SK-N-SH treated with all-trans-retinoic acid at 6 μM for 48 hours (cell line): ENCODE measurements around the gene MLH1.

Experiments used
- ATAC-seq: fragments of 200-7000 bp; cut with Tn5 transposase; 3 replicates; pipeline ENCODE4 v1.9.1; 2020; ENCODE audit warnings: mild to moderate bottlenecking, moderate library complexity
- ARNTL ChIP-seq: fragments of 450-650 bp; formaldehyde crosslinking; IDR thresholded peaks from 2 replicates; pipeline ENCODE4 v1.5.0; 2020; ENCODE audit warnings: low read depth, mild to moderate bottlenecking, moderate library complexity, borderline replicate concordance
- BACH2 ChIP-seq: fragments of 250-450 bp; sonication (Bioruptor Pico); IDR thresholded peaks from 2 replicates; pipeline ENCODE4 v1.9.0; 2021; ENCODE audit warnings: mild to moderate bottlenecking, borderline replicate concordance
- CREB5 ChIP-seq: fragments of 250-450 bp; sonication (Bioruptor Pico); IDR thresholded peaks from 2 replicates; pipeline ENCODE4 v1.5.1; 2020; ENCODE audit warnings: low read depth, mild to moderate bottlenecking, moderate library complexity
- CSDC2 ChIP-seq: fragments of 250-450 bp; sonication (Bioruptor Pico); IDR thresholded peaks from 2 replicates; pipeline ENCODE4 v1.5.0; 2020; ENCODE audit warnings: mild to moderate bottlenecking, moderate library complexity
- GLIS3 ChIP-seq: fragments of 250-450 bp; sonication (Bioruptor Pico); IDR thresholded peaks from 2 replicates; pipeline ENCODE4 v1.5.0; 2020; ENCODE audit warnings: mild to moderate bottlenecking, moderate library complexity
- ISL1 ChIP-seq: fragments of 250-450 bp; sonication (Bioruptor Pico); IDR thresholded peaks from 2 replicates; pipeline ENCODE4 v2.1.2; 2022; ENCODE audit warnings: mild to moderate bottlenecking, moderate library complexity
- OSR1 ChIP-seq: fragments of 250-450 bp; sonication (Bioruptor Pico); IDR thresholded peaks from 2 replicates; pipeline ENCODE4 v1.8.0; 2022; ENCODE audit warnings: moderate library complexity, mild to moderate bottlenecking, inconsistent platforms
- PPARA ChIP-seq: fragments of 250-450 bp; sonication (Bioruptor Pico); IDR thresholded peaks from 2 replicates; pipeline ENCODE4 v1.5.0; 2020; ENCODE audit warnings: mild to moderate bottlenecking, borderline replicate concordance
- RARB ChIP-seq: fragments of 250-450 bp; sonication (Bioruptor Pico); IDR thresholded peaks from 2 replicates; pipeline ENCODE4 v1.8.0; 2021; ENCODE audit warnings: mild to moderate bottlenecking, moderate library complexity
- SNAI2 ChIP-seq: fragments of 250-450 bp; sonication (Bioruptor Pico); IDR thresholded peaks from 2 replicates; pipeline ENCODE4 v1.5.0; 2020; ENCODE audit warnings: mild to moderate bottlenecking, moderate library complexity
- TCF4 ChIP-seq: fragments of 250-450 bp; sonication (Bioruptor Pico); IDR thresholded peaks from 2 replicates; pipeline ENCODE4 v1.8.0; 2021; ENCODE audit warnings: mild to moderate bottlenecking, moderate library complexity, borderline replicate concordance
- TOX ChIP-seq: fragments of 250-450 bp; sonication (Bioruptor Pico); IDR thresholded peaks from 2 replicates; pipeline ENCODE4 v1.8.0; 2021; ENCODE audit warnings: mild to moderate bottlenecking, moderate library complexity, borderline replicate concordance
- TSHZ2 ChIP-seq: fragments of 250-450 bp; sonication (Bioruptor Pico); IDR thresholded peaks from 2 replicates; pipeline ENCODE4 v1.5.0; 2020; ENCODE audit warnings: mild to moderate bottlenecking, moderate library complexity
- ZC3H10 ChIP-seq: fragments of 250-450 bp; sonication (Bioruptor Pico); IDR thresholded peaks from 2 replicates; pipeline ENCODE4 v1.5.1; 2021; ENCODE audit warnings: mild to moderate bottlenecking, moderate library complexity
- ZFP3 ChIP-seq: fragments of 250-450 bp; sonication (Bioruptor Pico); IDR thresholded peaks from 2 replicates; pipeline ENCODE4 v1.5.0; 2020; ENCODE audit warnings: mild to moderate bottlenecking, moderate library complexity
- ZFP30 ChIP-seq: fragments of 450-650 bp; formaldehyde crosslinking; IDR thresholded peaks from 2 replicates; pipeline ENCODE4 v1.5.0; 2022; ENCODE audit warnings: mild to moderate bottlenecking, moderate library complexity
- ZNF565 ChIP-seq: fragments of 450-650 bp; formaldehyde crosslinking; conservative IDR thresholded peaks from 2 replicates; pipeline ENCODE4 v1.5.0; 2020; ENCODE audit warnings: low read depth, mild to moderate bottlenecking, moderate library complexity
- ZNF70 ChIP-seq: fragments of 450-650 bp; formaldehyde crosslinking; IDR thresholded peaks from 2 replicates; pipeline ENCODE4 v1.5.0; 2020; ENCODE audit warnings: mild to moderate bottlenecking, moderate library complexity
- ZNF8 ChIP-seq: fragments of 450-650 bp; formaldehyde crosslinking; IDR thresholded peaks from 2 replicates; pipeline ENCODE4 v1.5.0; 2020; ENCODE audit warnings: mild to moderate bottlenecking, moderate library complexity
- TF ChIP-seq, protein P1 (sequence below): fragments of 250-450 bp; sonication (Bioruptor Pico); IDR thresholded peaks from 2 replicates; pipeline ENCODE4 v1.8.0; 2020; ENCODE audit warnings: mild to moderate bottlenecking, moderate library complexity, borderline replicate concordance
- TF ChIP-seq, protein P2 (sequence below): fragments of 250-450 bp; sonication (Bioruptor Pico); IDR thresholded peaks from 2 replicates; pipeline ENCODE4 v1.5.1; 2021; ENCODE audit warnings: mild to moderate bottlenecking, moderate library complexity

The MLH1 gene

GRCh38 chr3:36991147-36991546 lies 2.2 kb upstream of the MLH1 start (continued):
- no peak for TF ChIP-seq PPARA (CRISPR knock-in tag)
- no peak for TF ChIP-seq ARNTL (CRISPR knock-in tag)
- TF ChIP-seq OSR1 (CRISPR knock-in tag) = no peak
- TF ChIP-seq ZNF565 (CRISPR knock-in tag) = no peak
- TF ChIP-seq ZFP3 (CRISPR knock-in tag) = no peak
- TF ChIP-seq CSDC2 (CRISPR knock-in tag) = no peak
- TF ChIP-seq BACH2 (CRISPR knock-in tag) = no peak
- TF ChIP-seq GLIS3 (CRISPR knock-in tag) = no peak

DNA sequence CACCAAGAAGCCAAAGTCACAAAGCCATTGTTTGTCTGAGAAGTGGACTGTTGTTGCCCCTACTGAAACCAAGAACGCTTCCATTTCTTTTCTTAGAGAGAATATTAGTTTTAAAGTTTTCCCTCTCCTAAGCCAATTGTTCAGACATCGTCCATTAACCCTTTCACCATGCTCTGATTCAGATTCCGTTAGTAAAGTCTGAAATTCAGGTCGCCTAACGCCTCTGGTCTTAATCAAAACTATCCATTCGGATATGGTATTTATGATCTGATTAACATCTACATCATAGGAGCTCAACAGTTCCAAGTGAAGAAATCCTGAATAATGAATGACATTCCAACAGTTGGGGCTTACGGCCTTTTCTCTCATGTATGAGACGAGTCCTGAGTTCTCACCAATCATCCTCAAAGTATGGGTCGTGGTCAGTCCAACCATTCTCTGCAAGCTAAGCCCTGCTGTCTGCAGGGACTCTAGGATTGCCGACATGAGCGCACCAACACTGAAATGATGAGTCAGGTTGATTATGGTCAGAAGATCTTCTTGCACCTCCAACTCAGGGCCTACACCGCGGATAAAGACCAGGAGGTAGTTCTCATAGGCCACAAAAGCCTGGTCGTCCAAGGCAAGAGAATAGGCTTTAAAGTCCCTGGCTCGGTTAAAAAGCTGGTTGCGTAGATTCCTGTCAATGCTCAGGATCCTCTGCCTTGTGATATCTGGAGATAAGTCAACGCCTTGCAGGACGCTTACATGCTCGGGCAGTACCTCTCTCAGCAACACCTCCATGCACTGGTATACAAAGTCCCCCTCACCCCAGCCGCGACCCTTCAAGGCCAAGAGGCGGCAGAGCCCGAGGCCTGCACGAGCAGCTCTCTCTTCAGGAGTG lies 1.2 kb upstream of the MLH1 start:
- ATAC-seq = peak; percentile 2; the same call in 2 of the 3 replicates
- no peak for TF ChIP-seq BACH2 (CRISPR knock-in tag)
- no peak for TF ChIP-seq GLIS3 (CRISPR knock-in tag)
- TF ChIP-seq ZNF8 (CRISPR knock-in tag) = no peak
- TF ChIP-seq ISL1 = no peak
- TF ChIP-seq TSHZ2 (CRISPR knock-in tag) = no peak
- TF ChIP-seq ZC3H10 = no peak
- TF ChIP-seq PPARA (CRISPR knock-in tag) = no peak
- TF ChIP-seq CREB5 (CRISPR knock-in tag) = no peak
- TF ChIP-seq, protein P1, sequence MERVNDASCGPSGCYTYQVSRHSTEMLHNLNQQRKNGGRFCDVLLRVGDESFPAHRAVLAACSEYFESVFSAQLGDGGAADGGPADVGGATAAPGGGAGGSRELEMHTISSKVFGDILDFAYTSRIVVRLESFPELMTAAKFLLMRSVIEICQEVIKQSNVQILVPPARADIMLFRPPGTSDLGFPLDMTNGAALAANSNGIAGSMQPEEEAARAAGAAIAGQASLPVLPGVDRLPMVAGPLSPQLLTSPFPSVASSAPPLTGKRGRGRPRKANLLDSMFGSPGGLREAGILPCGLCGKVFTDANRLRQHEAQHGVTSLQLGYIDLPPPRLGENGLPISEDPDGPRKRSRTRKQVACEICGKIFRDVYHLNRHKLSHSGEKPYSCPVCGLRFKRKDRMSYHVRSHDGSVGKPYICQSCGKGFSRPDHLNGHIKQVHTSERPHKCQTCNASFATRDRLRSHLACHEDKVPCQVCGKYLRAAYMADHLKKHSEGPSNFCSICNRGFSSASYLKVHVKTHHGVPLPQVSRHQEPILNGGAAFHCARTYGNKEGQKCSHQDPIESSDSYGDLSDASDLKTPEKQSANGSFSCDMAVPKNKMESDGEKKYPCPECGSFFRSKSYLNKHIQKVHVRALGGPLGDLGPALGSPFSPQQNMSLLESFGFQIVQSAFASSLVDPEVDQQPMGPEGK = no peak
- TF ChIP-seq, protein P2, sequence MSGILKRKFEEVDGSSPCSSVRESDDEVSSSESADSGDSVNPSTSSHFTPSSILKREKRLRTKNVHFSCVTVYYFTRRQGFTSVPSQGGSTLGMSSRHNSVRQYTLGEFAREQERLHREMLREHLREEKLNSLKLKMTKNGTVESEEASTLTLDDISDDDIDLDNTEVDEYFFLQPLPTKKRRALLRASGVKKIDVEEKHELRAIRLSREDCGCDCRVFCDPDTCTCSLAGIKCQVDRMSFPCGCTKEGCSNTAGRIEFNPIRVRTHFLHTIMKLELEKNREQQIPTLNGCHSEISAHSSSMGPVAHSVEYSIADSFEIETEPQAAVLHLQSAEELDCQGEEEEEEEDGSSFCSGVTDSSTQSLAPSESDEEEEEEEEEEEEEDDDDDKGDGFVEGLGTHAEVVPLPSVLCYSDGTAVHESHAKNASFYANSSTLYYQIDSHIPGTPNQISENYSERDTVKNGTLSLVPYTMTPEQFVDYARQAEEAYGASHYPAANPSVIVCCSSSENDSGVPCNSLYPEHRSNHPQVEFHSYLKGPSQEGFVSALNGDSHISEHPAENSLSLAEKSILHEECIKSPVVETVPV (CRISPR knock-in tag) = no peak
- TF ChIP-seq RARB (CRISPR knock-in tag) = no peak
- TF ChIP-seq ZFP30 = no peak
- no peak for TF ChIP-seq TCF4 (CRISPR knock-in tag)
- TF ChIP-seq SNAI2 (CRISPR knock-in tag) = no peak

DNA sequence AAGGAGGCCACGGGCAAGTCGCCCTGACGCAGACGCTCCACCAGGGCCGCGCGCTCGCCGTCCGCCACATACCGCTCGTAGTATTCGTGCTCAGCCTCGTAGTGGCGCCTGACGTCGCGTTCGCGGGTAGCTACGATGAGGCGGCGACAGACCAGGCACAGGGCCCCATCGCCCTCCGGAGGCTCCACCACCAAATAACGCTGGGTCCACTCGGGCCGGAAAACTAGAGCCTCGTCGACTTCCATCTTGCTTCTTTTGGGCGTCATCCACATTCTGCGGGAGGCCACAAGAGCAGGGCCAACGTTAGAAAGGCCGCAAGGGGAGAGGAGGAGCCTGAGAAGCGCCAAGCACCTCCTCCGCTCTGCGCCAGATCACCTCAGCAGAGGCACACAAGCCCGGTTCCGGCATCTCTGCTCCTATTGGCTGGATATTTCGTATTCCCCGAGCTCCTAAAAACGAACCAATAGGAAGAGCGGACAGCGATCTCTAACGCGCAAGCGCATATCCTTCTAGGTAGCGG lies 452 bp upstream of the MLH1 start, which contains the start of gene EPM2AIP1:
TSS of gene EPM2AIP1 (minus strand) at position 326 of the 520 bp plus-strand sequence. CDS start at position 272, 54 bp downstream.
- ATAC-seq = peak; percentile 96
- no peak for TF ChIP-seq ZNF70 (CRISPR knock-in tag)
- no peak for TF ChIP-seq SNAI2 (CRISPR knock-in tag)
- TF ChIP-seq PPARA (CRISPR knock-in tag) = no peak
- TF ChIP-seq, all 23 proteins: peak for 0

GRCh38 chr3:37014620-37015019 lies 21.3 kb downstream of the MLH1 start:
- no peak for TF ChIP-seq GLIS3 (CRISPR knock-in tag)
- no peak for TF ChIP-seq ZNF565 (CRISPR knock-in tag)
- TF ChIP-seq RARB (CRISPR knock-in tag) = no peak
- no peak for TF ChIP-seq ARNTL (CRISPR knock-in tag)
- TF ChIP-seq ISL1 = no peak
- no peak for TF ChIP-seq ZC3H10
- TF ChIP-seq ZNF8 (CRISPR knock-in tag) = no peak
- no peak for TF ChIP-seq TOX (CRISPR knock-in tag)
- no peak for TF ChIP-seq ZFP30
- no peak for TF ChIP-seq SNAI2 (CRISPR knock-in tag)
- ATAC-seq = no peak
